C4-2B (cell line): ENCODE data around the gene SFN.
A peak's percentile ranks its signal among the peaks of the same experiment; 100 is the strongest.

Experiments
- H3K27ac ChIP-seq: fragments of 450-650 bp; 2 replicates; pipeline ENCODE4 v1.5.1; 2017
- CTCF ChIP-seq: fragments of 450-650 bp; conservative IDR thresholded peaks from 2 replicates; pipeline ENCODE4 v1.5.1; 2017; ENCODE audit warnings: mild to moderate bottlenecking
- ZFX ChIP-seq: fragments of 450-650 bp; IDR thresholded peaks from 2 replicates; pipeline ENCODE4 v1.6.1; 2017

The SFN gene

GRCh38 chr1:26826261-26827105 lies 36.5 kb upstream of the SFN start, which contains the start of gene ZDHHC18:
ZDHHC18 (plus strand) TSS chr1:26826688; CDS start chr1:26826805, 117 bp downstream.
- peak within 1 kb of the TSS; percentile 84 for H3K27ac ChIP-seq

GRCh38 chr1:26827106-26827604 lies 35.8 kb upstream of the SFN start:
- peak overlapping the region; percentile 84 for H3K27ac ChIP-seq
- TF ChIP-seq CTCF (no peak), ZFX (0 out of 2 replicates have a peak, but pooled peaks have one; percentile 5)

More at GRCh38 chr1:26826261-26827105, 36.5 kb upstream of the SFN start, which contains the start of gene ZDHHC18:
- TF ChIP-seq ZFX (peak; percentile 57; the same call in 1 of the 2 replicates), CTCF (peak; percentile 94)

GRCh38 chr1:26827663-26828062 lies 35.3 kb upstream of the SFN start:
- H3K27ac ChIP-seq: peak overlapping the region; percentile 84
- no peak for TF ChIP-seq CTCF
- no peak for TF ChIP-seq ZFX

GRCh38 chr1:26828411-26828991 lies 34.4 kb upstream of the SFN start:
- no peak overlapping the region for H3K27ac ChIP-seq
- TF ChIP-seq ZFX (no peak), CTCF (no peak)

- H3K27ac ChIP-seq: no peak overlapping the region
- TF ChIP-seq ZFX (no peak), CTCF (no peak)
Observed at GRCh38 chr1:26829184-26829911, 33.6 kb upstream of the SFN start.

GRCh38 chr1:26831059-26831458 lies 31.9 kb upstream of the SFN start:
- TF ChIP-seq ZFX (no peak), CTCF (no peak)
- no peak overlapping the region for H3K27ac ChIP-seq
